HEK293 (cell line): ENCODE data around the gene TBCA.

ENCODE experiments used
- ZBTB7A ChIP-seq: fragments of 450-650 bp; formaldehyde crosslinking; IDR thresholded peaks from 2 replicates; pipeline ENCODE4 v1.5.1; 2016; ENCODE audit warnings: low read depth, missing biosample characterization, missing genetic modification characterization
- ZFP3 ChIP-seq: fragments of 450-650 bp; formaldehyde crosslinking; IDR thresholded peaks from 2 replicates; pipeline ENCODE4 v1.5.1; 2016; ENCODE audit warnings: low read depth, missing biosample characterization, missing genetic modification characterization
- ZNF501 ChIP-seq: fragments of 450-650 bp; formaldehyde crosslinking; IDR thresholded peaks from 2 replicates; pipeline ENCODE4 v1.5.1; 2016; ENCODE audit warnings: missing biosample characterization, missing genetic modification characterization
- ZNF555 ChIP-seq: fragments of 450-650 bp; formaldehyde crosslinking; conservative IDR thresholded peaks from 2 replicates; pipeline ENCODE4 v1.5.1; 2017; ENCODE audit warnings: missing biosample characterization, mild to moderate bottlenecking, missing genetic modification characterization, inconsistent platforms
- TF ChIP-seq, protein P1 (sequence below): fragments of 450-650 bp; formaldehyde crosslinking; IDR thresholded peaks from 2 replicates; pipeline ENCODE4 v1.5.1; 2016; ENCODE audit warnings: missing biosample characterization, missing genetic modification characterization

GRCh38 chr5:77709993-77710685 is 66.0 kb downstream of the TBCA start:
- TF ChIP-seq ZNF501 (tag by site-specific recombination) (no peak), ZBTB7A (tag by site-specific recombination) (no peak), ZFP3 (tag by site-specific recombination) (no peak), ZNF555 (tag by site-specific recombination) (no peak)
- TF ChIP-seq, protein P1, sequence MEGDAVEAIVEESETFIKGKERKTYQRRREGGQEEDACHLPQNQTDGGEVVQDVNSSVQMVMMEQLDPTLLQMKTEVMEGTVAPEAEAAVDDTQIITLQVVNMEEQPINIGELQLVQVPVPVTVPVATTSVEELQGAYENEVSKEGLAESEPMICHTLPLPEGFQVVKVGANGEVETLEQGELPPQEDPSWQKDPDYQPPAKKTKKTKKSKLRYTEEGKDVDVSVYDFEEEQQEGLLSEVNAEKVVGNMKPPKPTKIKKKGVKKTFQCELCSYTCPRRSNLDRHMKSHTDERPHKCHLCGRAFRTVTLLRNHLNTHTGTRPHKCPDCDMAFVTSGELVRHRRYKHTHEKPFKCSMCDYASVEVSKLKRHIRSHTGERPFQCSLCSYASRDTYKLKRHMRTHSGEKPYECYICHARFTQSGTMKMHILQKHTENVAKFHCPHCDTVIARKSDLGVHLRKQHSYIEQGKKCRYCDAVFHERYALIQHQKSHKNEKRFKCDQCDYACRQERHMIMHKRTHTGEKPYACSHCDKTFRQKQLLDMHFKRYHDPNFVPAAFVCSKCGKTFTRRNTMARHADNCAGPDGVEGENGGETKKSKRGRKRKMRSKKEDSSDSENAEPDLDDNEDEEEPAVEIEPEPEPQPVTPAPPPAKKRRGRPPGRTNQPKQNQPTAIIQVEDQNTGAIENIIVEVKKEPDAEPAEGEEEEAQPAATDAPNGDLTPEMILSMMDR (tag by site-specific recombination): no peak
